HepG2 (cell line): ENCODE results near the gene ZDHHC14. TPM values are rescaled to one million over a fixed set of nuclear protein-coding genes. Genes with fewer than 3 reads are reported as not detected.

ENCODE experiments used
- ATAC-seq: fragments of 200-7000 bp; cut with Tn5 transposase; 3 replicates; pipeline ENCODE4 v1.9.1; 2020; ENCODE audit warnings: mild to moderate bottlenecking, moderate library complexity
- BruUV-seq: library from RNA; stranded (reverse); fragments of 400-500 nt; replicated peaks from 2 replicates; lab custom pipeline; 2021; lab: Mats Ljungman, UMichigan
- CTCF ChIA-PET: fragments of 300-600 bp; formaldehyde crosslinking; extraction: SDS; loops from one replicate; lab custom pipeline; 2021; ENCODE audit warnings: low total read pairs, inconsistent platforms, low intra/inter-chr PET ratio; lab: Yijun Ruan, JAX
- POLR2A ChIA-PET: fragments of 350-600 bp; sonication (Branson Sonifier 250); formaldehyde crosslinking; loops from one replicate; lab custom pipeline; 2020; ENCODE audit warnings: antibody characterized with exemption, inconsistent platforms; lab: Yijun Ruan, JAX
- DNase-seq: peaks from one replicate; pipeline ENCODE4 v3.0.0-alpha.2; 2015; ENCODE audit warnings: low spot score
- FAIRE-seq: peaks from 3 replicates; lab custom pipeline; 2011; peaks lifted over from hg19 to GRCh38; lab: Jason Lieb, UNC
- H2AFZ ChIP-seq: one replicate; pipeline ENCODE4 v1.6.1; 2011; ENCODE audit warnings: low read length, inconsistent platforms
- H3K27ac ChIP-seq: fragments of 300-600 bp; 3 replicates; pipeline ENCODE4 v1.8.0; 2011; ENCODE audit warnings: mixed run types, mild to moderate bottlenecking, mixed read lengths, low read length, inconsistent platforms; ENCODE audit not compliant: insufficient read depth; ENCODE audit errors: extremely low read length
- H3K27me3 ChIP-seq, 2 experiments: fragments of 200-600 bp in 1 of 2; 2 replicates in 1 of 2; 3 replicates in 1 of 2; pipeline versions ENCODE4 v1.6.0 to v1.8.0; 2011; ENCODE audit warnings: low read length in 2 of 2, mild to moderate bottlenecking in 2 of 2, moderate library complexity in 2 of 2, inconsistent platforms in 1 of 2; ENCODE audit not compliant: insufficient read depth in 2 of 2, control insufficient read depth in 1 of 2
- H3K36me3 ChIP-seq, 2 experiments: fragments of 200-600 bp in 1 of 2; replicated peaks in 1 of 2; 2 replicates in 1 of 2; 3 replicates in 1 of 2; pipeline versions ENCODE4 v1.5.1 to v1.8.0; 2011; ENCODE audit warnings: low read length in 2 of 2, inconsistent platforms in 1 of 2; ENCODE audit not compliant: insufficient read depth in 2 of 2, control insufficient read depth in 1 of 2
- H3K4me1 ChIP-seq: 2 replicates; pipeline ENCODE4 v1.5.1; 2012; ENCODE audit warnings: low read length, inconsistent platforms; ENCODE audit not compliant: insufficient read depth
- H3K4me2 ChIP-seq: 2 replicates; pipeline ENCODE4 v1.6.0; 2011; ENCODE audit warnings: low read depth, low read length, inconsistent platforms
- H3K4me3 ChIP-seq, 3 experiments: fragments of 200-600 bp in 1 of 3; sonication (generic), shearing (Covaris generic) in 1 of 3; replicated peaks in 1 of 3; 2 replicates each; pipeline ENCODE4 v1.5.1; 2011 to 2016; ENCODE audit warnings: low read length in 3 of 3, inconsistent platforms in 2 of 3, low read depth in 2 of 3, mild to moderate bottlenecking in 2 of 3, control low read depth in 1 of 3, mixed read lengths in 1 of 3; ENCODE audit not compliant: insufficient read depth in 1 of 3
- H3K79me2 ChIP-seq: one replicate; pipeline ENCODE4 v1.6.1; 2011; ENCODE audit warnings: low read length, inconsistent platforms; ENCODE audit not compliant: insufficient read depth
- H3K9ac ChIP-seq: 2 replicates; pipeline ENCODE4 v1.6.0; 2011; ENCODE audit warnings: mild to moderate bottlenecking, low read depth, low read length, inconsistent platforms; ENCODE audit not compliant: insufficient read depth
- H3K9me3 ChIP-seq: 2 replicates; pipeline ENCODE4 v1.5.1; 2012; ENCODE audit warnings: mild to moderate bottlenecking, low read length
- H4K20me1 ChIP-seq: 2 replicates; pipeline ENCODE4 v1.6.0; 2011; ENCODE audit warnings: inconsistent platforms, mild to moderate bottlenecking, low read length, moderate library complexity; ENCODE audit not compliant: insufficient read depth
- BRD4 ChIP-seq: sonication (generic); formaldehyde crosslinking; IDR thresholded peaks from 2 replicates; pipeline ENCODE4 v1.4.0; 2020; ENCODE audit warnings: missing genetic modification reagents
- BRF2 ChIP-seq: sonication (generic); formaldehyde crosslinking; IDR thresholded peaks from 2 replicates; pipeline ENCODE4 v1.8.1; 2022; ENCODE audit warnings: mild to moderate bottlenecking, missing genetic modification reagents
- ERF ChIP-seq: IDR thresholded peaks from 2 replicates; pipeline ENCODE4 v1.6.1; 2018; ENCODE audit warnings: missing biosample characterization, missing genetic modification reagents
- GFI1 ChIP-seq: sonication (generic); formaldehyde crosslinking; IDR thresholded peaks from 2 replicates; pipeline ENCODE4 v1.5.0; 2020; ENCODE audit warnings: missing genetic modification reagents, mild to moderate bottlenecking, borderline replicate concordance
- HOXA5 ChIP-seq: sonication (generic); formaldehyde crosslinking; IDR thresholded peaks from 2 replicates; pipeline ENCODE4 v1.4.0; 2020; ENCODE audit warnings: missing genetic modification reagents
- IRX3 ChIP-seq: sonication (generic); formaldehyde crosslinking; IDR thresholded peaks from 2 replicates; pipeline ENCODE4 v1.8.1; 2023; ENCODE audit warnings: mild to moderate bottlenecking, low read depth, missing genetic modification reagents, borderline replicate concordance
- MIXL1 ChIP-seq: IDR thresholded peaks from 2 replicates; pipeline ENCODE4 v1.6.1; 2016
- MLXIP ChIP-seq: sonication (generic); formaldehyde crosslinking; IDR thresholded peaks from 2 replicates; pipeline ENCODE4 v1.9.0; 2021; ENCODE audit warnings: missing genetic modification reagents, borderline replicate concordance
- PLSCR1 ChIP-seq: sonication (generic); formaldehyde crosslinking; IDR thresholded peaks from 2 replicates; pipeline ENCODE4 v1.5.0; 2020; ENCODE audit warnings: missing genetic modification reagents, mild to moderate bottlenecking, borderline replicate concordance
- RAD21 ChIP-seq: fragments of 450-650 bp; formaldehyde crosslinking; IDR thresholded peaks from 2 replicates; pipeline ENCODE4 v1.5.0; 2020; ENCODE audit warnings: mild to moderate bottlenecking
- RXRB ChIP-seq: IDR thresholded peaks from 2 replicates; pipeline ENCODE4 v1.6.1; 2016; ENCODE audit warnings: borderline replicate concordance, missing genetic modification reagents, missing compliant biosample characterization
- TBX3 ChIP-seq: fragments of 450-650 bp; IDR thresholded peaks from 2 replicates; pipeline ENCODE4 v1.6.1; 2017; ENCODE audit warnings: antibody characterized with exemption, mild to moderate bottlenecking, inconsistent platforms, borderline replicate concordance
- THAP9 ChIP-seq: sonication (generic); formaldehyde crosslinking; IDR thresholded peaks from 2 replicates; pipeline ENCODE4; 2020; ENCODE audit warnings: missing genetic modification reagents, mild to moderate bottlenecking, borderline replicate concordance
- ZNF414 ChIP-seq: sonication (generic); formaldehyde crosslinking; IDR thresholded peaks from 2 replicates; pipeline ENCODE4 v1.5.0; 2020; ENCODE audit warnings: missing genetic modification reagents
- WGBS: methylation state at CpG from one replicate; pipeline ENCODE4 v1.1.6; 2017; ENCODE audit warnings: low lambda C conversion rate; 5-methylcytosine and 5-hydroxymethylcytosine counted together
- in situ Hi-C: cut with HindIII; loops from 2 replicates; pipeline ENCODE4 v1.10.0; 2017; ENCODE audit warnings: low pct_unique_long_range_greater_than_20kb; ENCODE audit not compliant: extremely low pct_ligation_motif_present
- intact Hi-C: fragments of 100-400 bp; cut with micrococcal nuclease; formaldehyde crosslinking; loops from one replicate; pipeline ENCODE4 v1.10.0; 2022; ENCODE audit not compliant: unreplicated experiment
- polyA plus RNA-seq, 8 experiments: library from polyadenylated mRNA; depleted of rRNA in 3 of 8; stranded (reverse) in 7 of 8; unstranded in 1 of 8; fragments of >200 nt; fragmentation: Illumina TruSeq in 4 of 8; extraction: Trizol in 4 of 8; gene quantifications; 2 replicates each; pipeline versions ENCODE4 v1.2.1 to v1.2.3, GENCODE V29; 2011 to 2016; ENCODE audit warnings: low read depth in 4 of 8, missing spikeins in 1 of 8, mixed read lengths in 1 of 8; ENCODE audit not compliant: insufficient read depth in 1 of 8
- total RNA-seq, 5 experiments: library from RNA; depleted of rRNA; stranded (reverse); fragments of >200 nt; fragmentation: Illumina TruSeq; extraction: Trizol; gene quantifications; 2 replicates each; pipeline ENCODE4 v1.2.3, GENCODE V29; 2016; ENCODE audit warnings: low read depth in 1 of 5

Gene ZDHHC14
- total and polyA plus RNA-seq, 2 of the 13 experiments (the other 11 are each of a cell fraction or from before 2014, with no cell fraction given), result 3.7 to 9.5 TPM

- H3K4me3 ChIP-seq, result no peak overlapping the region
- intact Hi-C loops, result no loop called here
- H3K4me1 ChIP-seq, result no peaks in the 10 kb centered on the region
- ChIA-PET CTCF (no interaction called here), POLR2A (interaction anchor here (0.8 kb wide), 1 partner anchor 37 kb away, joined by 4 read pairs; no protein-coding TSS in a partner anchor)
- DNase-seq (no peak), FAIRE-seq (no peak), ATAC-seq (no peak)
- H3K79me2 ChIP-seq, result no peaks in the 10 kb centered on the region
- H3K27ac ChIP-seq, result no peak overlapping the region
- H3K9ac ChIP-seq, result no peak overlapping the region
- H3K4me2 ChIP-seq, result no peak overlapping the region
- in situ Hi-C loops, result no loop called here
- H3K9me3 ChIP-seq, result no peaks in the 10 kb centered on the region
- H3K36me3 ChIP-seq, result no peaks in the 10 kb centered on the region
- TF ChIP-seq MIXL1 (CRISPR knock-in tag), result no peak
- TF ChIP-seq BRD4 (CRISPR knock-in tag), result no peak
- no peak for TF ChIP-seq PLSCR1 (CRISPR knock-in tag)
- TF ChIP-seq HOXA5, result no peak
- no peak for TF ChIP-seq ZNF414 (CRISPR knock-in tag)
- no peak for TF ChIP-seq TBX3
- no peak for TF ChIP-seq RAD21 (CRISPR knock-in tag)
- TF ChIP-seq MLXIP (CRISPR knock-in tag), result no peak
- no peak for TF ChIP-seq IRX3 (CRISPR knock-in tag)
- no peak for TF ChIP-seq BRF2
- TF ChIP-seq GFI1 (CRISPR knock-in tag), result no peak
- no peak for TF ChIP-seq RXRB (CRISPR knock-in tag)
- no peak for TF ChIP-seq ERF
- no peak for TF ChIP-seq THAP9
- H4K20me1 ChIP-seq, result no peaks in the 10 kb centered on the region
- no TSS peak for BruUV-seq
- no peaks in the 10 kb centered on the region for H3K27me3 ChIP-seq
- WGBS, result 93% methylated on average over 12 of the region's 12 CpGs
- no peak overlapping the region for H2AFZ ChIP-seq
Measured at GRCh38 chr6:157650261-157650640, 269.3 kb downstream of the ZDHHC14 start.
